Measurements from ENCODE around the gene PDCD7.

Gene PDCD7

DNA sequence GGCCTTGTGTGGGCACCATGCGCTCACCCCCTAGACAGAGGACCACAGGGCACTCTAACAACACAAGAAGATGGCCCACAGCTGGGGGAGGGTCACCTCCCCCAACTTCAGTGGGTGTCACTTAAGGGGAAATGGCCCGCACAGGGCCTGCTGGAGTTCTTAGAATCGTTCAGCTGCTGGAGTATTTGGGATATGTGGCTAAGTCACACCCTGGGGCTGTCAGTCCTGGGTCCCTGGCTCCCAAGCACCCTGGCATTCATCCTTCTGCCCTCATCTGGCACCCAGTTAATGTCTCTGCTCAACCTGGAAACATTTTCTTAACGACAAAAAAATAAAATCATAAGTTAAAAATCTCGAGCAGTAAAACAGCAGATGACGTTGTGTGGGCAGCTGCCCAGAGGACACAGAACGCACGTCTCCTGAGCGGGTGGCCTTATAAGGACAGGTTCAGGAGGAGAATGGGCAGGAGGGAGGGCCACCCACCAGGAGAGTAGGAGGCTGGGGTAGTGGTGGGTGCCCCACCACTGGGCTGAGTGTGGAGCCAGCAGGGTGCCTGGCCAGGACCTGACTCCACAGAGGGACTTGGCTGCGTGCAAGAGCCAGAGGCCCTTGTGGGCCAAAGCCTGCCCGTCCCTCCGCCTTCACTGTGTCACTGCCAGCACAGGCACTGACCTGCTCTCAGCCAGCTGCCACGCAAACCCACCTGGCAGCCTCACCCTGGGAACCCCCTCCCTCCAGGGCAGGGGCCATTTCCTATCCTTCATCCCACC, 45.5 kb downstream of the PDCD7 start:
- peaks cover 6% of the 10 kb centered on the region for H3K4me1 Mint-ChIP-seq
- peak overlapping the region; percentile 72 for H3K27ac Mint-ChIP-seq
- no peaks in the 10 kb centered on the region for H3K9me3 Mint-ChIP-seq
- H3K4me3 Mint-ChIP-seq = no peak overlapping the region
- DNase-seq (ENCODE audit: low spot score in 2 of 2) (no peak), ATAC-seq (no peak)
- H3K36me3 Mint-ChIP-seq = no peaks in the 10 kb centered on the region

DNA sequence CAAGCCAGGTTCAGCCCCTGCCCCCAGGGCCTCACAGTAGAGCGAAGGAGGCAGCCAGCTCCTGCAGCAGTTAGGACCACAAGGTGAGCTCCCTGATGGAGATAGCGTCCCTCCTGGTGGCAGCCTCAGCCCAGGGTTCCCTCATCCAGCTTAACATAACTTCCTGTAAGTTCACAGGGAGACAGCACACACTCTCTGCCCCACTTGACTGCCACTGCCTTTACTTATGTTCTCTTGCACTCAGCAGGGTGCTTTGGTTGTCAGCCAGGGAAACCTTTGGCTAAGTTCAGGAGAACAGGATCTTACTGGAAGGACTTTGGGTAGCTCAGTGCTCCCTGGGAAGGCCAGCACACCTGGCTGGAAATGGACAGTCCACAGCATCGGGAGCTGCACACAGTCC, 46.2 kb downstream of the PDCD7 start:
- Mint-ChIP-seq H3K9me3 (no peaks in the 10 kb centered on the region), H3K27ac (peak overlapping the region; percentile 72), H3K4me1 (peaks cover 12% of the 10 kb centered on the region), H3K4me3 (no peak overlapping the region), H3K36me3 (no peaks in the 10 kb centered on the region)
- no peak for DNase-seq (ENCODE audit: low spot score in 2 of 2)
- ATAC-seq = no peak

DNA sequence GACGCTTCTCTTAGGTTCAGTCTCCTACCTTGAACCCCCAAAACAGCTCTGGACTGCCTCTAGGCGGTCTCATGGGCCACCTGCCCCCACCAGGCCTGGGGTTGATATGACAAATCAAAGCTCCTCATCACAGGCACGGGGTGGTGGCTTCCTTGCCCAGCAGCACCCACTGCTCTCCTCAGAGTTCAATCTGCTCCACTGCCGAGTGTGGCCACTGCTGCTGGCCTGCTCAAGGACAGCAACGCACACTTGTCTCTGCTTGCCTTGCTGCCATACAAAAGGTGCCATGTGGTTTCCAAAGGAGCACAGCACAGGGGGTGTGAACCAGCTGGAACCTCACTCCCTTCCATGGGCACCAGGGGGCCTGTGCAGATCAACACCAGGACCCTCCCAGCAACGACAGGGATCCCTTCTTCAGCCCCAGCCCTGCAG, 46.9 kb downstream of the PDCD7 start:
- DNase-seq (ENCODE audit: low spot score in 2 of 2) (no peak), ATAC-seq (peak; percentile 3)
- H3K36me3 Mint-ChIP-seq = no peaks in the 10 kb centered on the region
- H3K4me3 Mint-ChIP-seq = no peak overlapping the region
- peaks cover 16% of the 10 kb centered on the region for H3K4me1 Mint-ChIP-seq
- no peaks in the 10 kb centered on the region for H3K9me3 Mint-ChIP-seq
- no peak overlapping the region for H3K27ac Mint-ChIP-seq

- no peak overlapping the region for H3K27ac Mint-ChIP-seq
- peaks cover 16% of the 10 kb centered on the region for H3K4me1 Mint-ChIP-seq
- no peaks in the 10 kb centered on the region for H3K36me3 Mint-ChIP-seq
- no peak overlapping the region for H3K4me3 Mint-ChIP-seq
- no peaks in the 10 kb centered on the region for H3K9me3 Mint-ChIP-seq
- peak; percentile 25 for ATAC-seq
- no peak for DNase-seq (ENCODE audit: low spot score in 2 of 2)
These were observed 47.5 kb downstream of the PDCD7 start for GRCh38 chr15:65085990-65086679.

DNA sequence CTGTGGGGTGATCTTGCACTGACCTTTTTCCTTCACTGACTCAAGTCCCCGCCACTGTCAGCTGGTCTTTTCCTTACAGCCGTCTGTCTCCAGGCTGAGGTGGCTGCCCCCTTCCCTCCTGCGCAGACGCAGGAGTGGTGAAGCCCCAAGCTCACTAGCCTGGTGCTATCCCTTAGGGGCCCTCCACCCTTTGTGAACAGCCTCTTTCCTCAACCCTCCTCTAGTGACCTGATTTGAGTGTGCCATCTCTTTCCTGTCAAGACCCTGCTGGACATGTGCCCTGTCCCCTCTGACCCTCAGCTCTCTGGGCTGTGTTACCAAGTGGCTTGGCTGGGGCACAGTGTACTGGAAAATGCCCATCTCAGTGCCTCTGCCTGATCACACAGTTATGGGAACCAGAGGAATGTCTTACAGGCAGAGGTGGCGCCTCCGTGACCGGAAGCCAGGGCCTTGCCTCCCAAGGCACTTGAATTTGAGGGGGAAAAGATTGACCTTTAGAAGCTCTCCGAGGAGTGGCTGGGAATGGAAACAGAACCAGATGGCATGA, 48.3 kb downstream of the PDCD7 start:
- H3K4me1 Mint-ChIP-seq = peaks cover 16% of the 10 kb centered on the region
- DNase-seq (ENCODE audit: low spot score in 2 of 2) (no peak), ATAC-seq (no peak)
- H3K27ac Mint-ChIP-seq = peak overlapping the region; percentile 21
- no peaks in the 10 kb centered on the region for H3K36me3 Mint-ChIP-seq
- H3K4me3 Mint-ChIP-seq = no peak overlapping the region
- H3K9me3 Mint-ChIP-seq = no peaks in the 10 kb centered on the region

GRCh38 chr15:65084500-65085206, 49.0 kb downstream of the PDCD7 start:
- ATAC-seq (no peak), DNase-seq (ENCODE audit: low spot score in 2 of 2) (no peak)
- Mint-ChIP-seq H3K4me1 (peaks cover 16% of the 10 kb centered on the region), H3K36me3 (no peaks in the 10 kb centered on the region), H3K9me3 (no peaks in the 10 kb centered on the region), H3K4me3 (no peak overlapping the region), H3K27ac (no peak overlapping the region)

GRCh38 chr15:65083262-65083701, 50.3 kb downstream of the PDCD7 start:
- Mint-ChIP-seq H3K9me3 (no peaks in the 10 kb centered on the region), H3K4me3 (no peak overlapping the region), H3K27ac (no peak overlapping the region), H3K4me1 (peaks cover 16% of the 10 kb centered on the region), H3K36me3 (no peaks in the 10 kb centered on the region)
- ATAC-seq (no peak), DNase-seq (ENCODE audit: low spot score in 2 of 2) (no peak)

DNA sequence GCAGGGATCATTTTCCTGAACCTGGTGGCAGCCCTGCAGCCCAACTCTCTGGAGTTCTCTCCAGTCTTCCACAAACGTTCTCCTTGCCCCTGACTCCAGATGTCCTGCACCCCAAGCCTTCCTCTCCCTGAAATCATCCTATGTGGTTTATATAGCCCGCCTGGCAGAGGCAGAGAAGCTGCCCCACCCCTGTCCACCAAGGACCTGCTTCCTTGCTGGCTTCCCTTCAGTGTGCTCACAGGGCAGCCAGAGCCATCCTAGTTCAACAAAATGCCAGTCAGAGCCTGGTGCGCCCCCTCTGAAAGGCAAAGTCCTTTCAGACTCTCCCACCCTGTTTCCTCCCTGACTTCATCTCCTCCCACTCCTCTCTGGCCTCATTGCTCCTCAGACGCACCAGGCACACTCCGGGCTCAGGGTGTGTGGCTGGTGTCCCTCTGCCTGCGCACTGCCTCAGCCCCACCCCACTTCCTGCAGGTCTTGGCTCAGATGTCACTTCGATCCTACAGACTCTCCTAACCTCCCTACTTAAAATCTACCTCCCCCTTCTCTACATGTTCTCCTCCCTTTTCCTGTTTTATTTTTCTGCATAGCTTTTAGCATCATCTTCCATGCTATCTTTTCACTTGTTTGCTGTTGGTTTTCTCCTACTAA, 51.2 kb downstream of the PDCD7 start:
- DNase-seq (ENCODE audit: low spot score in 2 of 2) = no peak
- H3K4me1 Mint-ChIP-seq = peaks cover 22% of the 10 kb centered on the region
- no peaks in the 10 kb centered on the region for H3K9me3 Mint-ChIP-seq
- ATAC-seq = peak; percentile 55
- no peaks in the 10 kb centered on the region for H3K36me3 Mint-ChIP-seq
- no peak overlapping the region for H3K4me3 Mint-ChIP-seq
- H3K27ac Mint-ChIP-seq = peak overlapping the region; percentile 35

- ATAC-seq (peak; percentile 59), DNase-seq (ENCODE audit: low spot score in 2 of 2) (no peak)
- H3K9me3 Mint-ChIP-seq = no peaks in the 10 kb centered on the region
- no peak overlapping the region for H3K4me3 Mint-ChIP-seq
- H3K4me1 Mint-ChIP-seq = peaks cover 17% of the 10 kb centered on the region
- H3K36me3 Mint-ChIP-seq = no peaks in the 10 kb centered on the region
- H3K27ac Mint-ChIP-seq = no peak overlapping the region
These were observed 51.9 kb downstream of the PDCD7 start for GRCh38 chr15:65081758-65082157.

GRCh38 chr15:65081270-65081669, 52.3 kb downstream of the PDCD7 start:
- H3K36me3 Mint-ChIP-seq = no peaks in the 10 kb centered on the region
- peaks cover 16% of the 10 kb centered on the region for H3K4me1 Mint-ChIP-seq
- no peaks in the 10 kb centered on the region for H3K9me3 Mint-ChIP-seq
- H3K27ac Mint-ChIP-seq = no peak overlapping the region
- no peak for ATAC-seq
- no peak for DNase-seq (ENCODE audit: low spot score in 2 of 2)
- no peak overlapping the region for H3K4me3 Mint-ChIP-seq

GRCh38 chr15:65079580-65079979, 54.0 kb downstream of the PDCD7 start:
- Mint-ChIP-seq H3K4me1 (peaks cover 16% of the 10 kb centered on the region), H3K36me3 (no peaks in the 10 kb centered on the region), H3K27ac (no peak overlapping the region), H3K9me3 (no peaks in the 10 kb centered on the region), H3K4me3 (no peak overlapping the region)
- no peak for DNase-seq (ENCODE audit: low spot score in 2 of 2)
- no peak for ATAC-seq

DNA sequence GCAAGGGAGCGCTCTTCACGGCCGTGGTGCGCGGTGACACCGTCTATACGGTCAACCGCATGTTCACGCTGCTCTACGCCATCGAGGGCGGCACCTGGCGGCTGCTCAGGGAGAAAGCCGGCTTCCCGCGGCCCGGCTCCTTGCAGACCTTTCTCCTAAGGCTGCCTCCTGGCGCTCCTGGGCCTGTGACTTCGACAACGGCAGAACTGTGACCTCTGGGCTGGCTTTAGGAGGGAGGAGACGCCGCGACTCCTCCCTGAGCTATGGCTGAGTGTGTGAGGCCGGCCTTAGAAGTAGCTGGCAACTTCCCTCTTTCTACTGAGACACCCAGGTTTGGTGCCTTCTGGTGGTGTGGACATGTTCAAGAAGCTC, 55.6 kb downstream of the PDCD7 start:
- no peaks in the 10 kb centered on the region for H3K9me3 Mint-ChIP-seq
- H3K27ac Mint-ChIP-seq = no peak overlapping the region
- DNase-seq (ENCODE audit: low spot score in 2 of 2) (peak; percentile 19 to 66), ATAC-seq (peak; percentile 74)
- H3K4me3 Mint-ChIP-seq = no peak overlapping the region
- no peaks in the 10 kb centered on the region for H3K36me3 Mint-ChIP-seq
- peaks cover 16% of the 10 kb centered on the region for H3K4me1 Mint-ChIP-seq

DNA sequence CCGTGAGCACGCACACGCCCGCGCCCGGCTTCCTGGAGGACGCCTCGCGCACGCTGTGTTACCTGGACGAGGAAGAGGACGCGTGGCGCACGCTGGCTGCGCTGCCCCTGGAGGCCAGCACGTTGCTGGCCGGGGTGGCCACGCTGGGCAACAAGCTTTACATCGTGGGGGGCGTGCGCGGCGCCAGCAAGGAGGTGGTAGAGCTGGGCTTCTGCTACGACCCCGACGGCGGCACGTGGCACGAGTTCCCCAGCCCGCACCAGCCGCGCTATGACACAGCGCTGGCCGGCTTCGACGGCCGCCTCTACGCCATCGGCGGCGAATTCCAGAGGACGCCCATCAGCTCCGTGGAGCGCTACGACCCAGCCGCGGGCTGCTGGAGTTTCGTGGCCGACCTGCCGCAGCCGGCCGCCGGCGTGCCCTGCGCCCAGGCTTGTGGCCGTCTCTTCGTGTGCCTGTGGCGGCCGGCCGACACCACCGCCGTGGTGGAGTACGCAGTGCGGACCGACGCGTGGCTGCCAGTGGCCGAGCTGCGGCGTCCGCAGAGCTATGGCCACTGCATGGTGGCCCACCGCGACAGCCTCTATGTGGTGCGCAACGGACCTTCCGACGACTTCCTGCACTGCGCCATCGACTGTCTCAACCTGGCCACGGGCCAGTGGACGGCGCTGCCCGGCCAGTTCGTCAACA, 56.2 kb downstream of the PDCD7 start:
- no peaks in the 10 kb centered on the region for H3K36me3 Mint-ChIP-seq
- no peak overlapping the region for H3K27ac Mint-ChIP-seq
- H3K9me3 Mint-ChIP-seq = no peaks in the 10 kb centered on the region
- peaks cover 10% of the 10 kb centered on the region for H3K4me1 Mint-ChIP-seq
- H3K4me3 Mint-ChIP-seq = no peak overlapping the region
- no peak for DNase-seq (ENCODE audit: low spot score in 2 of 2)
- ATAC-seq = no peak

DNA sequence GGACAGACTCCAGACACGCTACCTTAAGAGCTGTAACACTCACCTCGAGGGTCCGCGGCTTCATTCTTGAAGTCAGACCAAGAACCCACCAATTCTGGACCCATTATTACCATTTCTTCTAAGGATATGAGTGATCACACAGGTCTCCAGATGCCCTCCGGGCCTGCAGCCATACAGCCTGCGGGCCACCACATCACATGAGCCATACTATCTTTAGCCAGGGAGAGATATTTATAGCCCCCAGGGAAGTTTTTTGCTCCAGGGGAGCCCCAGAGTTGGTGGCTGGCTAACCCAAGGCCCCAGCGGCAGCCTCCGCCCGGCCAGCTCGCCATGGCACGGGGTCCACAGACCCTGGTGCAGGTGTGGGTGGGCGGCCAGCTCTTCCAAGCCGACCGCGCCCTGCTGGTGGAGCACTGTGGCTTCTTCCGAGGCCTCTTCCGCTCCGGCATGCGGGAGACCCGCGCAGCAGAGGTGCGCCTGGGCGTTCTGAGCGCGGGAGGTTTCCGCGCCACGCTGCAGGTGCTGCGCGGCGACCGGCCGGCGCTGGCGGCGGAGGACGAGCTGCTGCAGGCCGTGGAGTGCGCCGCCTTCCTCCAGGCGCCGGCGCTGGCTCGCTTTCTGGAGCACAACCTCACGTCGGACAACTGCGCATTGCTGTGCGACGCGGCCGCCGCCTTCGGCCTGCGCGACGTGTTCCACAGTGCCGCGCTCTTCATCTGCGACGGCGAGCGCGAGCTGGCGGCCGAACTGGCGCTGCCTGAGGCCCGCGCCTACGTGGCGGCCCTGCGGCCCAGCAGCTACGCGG, 56.9 kb downstream of the PDCD7 start, which contains the start of gene KBTBD13:
Gene KBTBD13, plus strand, starts transcription at position 261 of the 805 bp plus-strand sequence. Its CDS starts 70 bp downstream, at position 331.
- Mint-ChIP-seq H3K4me1 (peaks cover 6% of the 10 kb centered on the region), H3K27ac (no peak within 1 kb of the TSS), H3K4me3 (no peak within 1 kb of the TSS), H3K36me3 (no peaks in the 10 kb centered on the region), H3K9me3 (no peaks in the 10 kb centered on the region)
- ATAC-seq (no peak), DNase-seq (ENCODE audit: low spot score in 2 of 2) (no peak)

Measured in stimulated activated effector memory CD8-positive, alpha-beta T cell treated with anti-CD3 and anti-CD28 coated beads, Interleukin-12 subunit alpha, Interleukin-12 subunit beta, amount 100 ng/mL, for 72 hours (primary cell).